ENCODE data around the gene C18orf63. TPM values are rescaled to one million over a fixed set of nuclear protein-coding genes. Genes with fewer than 3 reads are reported as not detected.

C18orf63 gene
- total and polyA plus RNA-seq, 2 donors (not counting 3 experiments of a cell fraction or from before 2014, with no cell fraction given): not detected

GRCh38 chr18:74336656-74337055 is 21.0 kb downstream of the C18orf63 start:
- Histone ChIP-seq H3K9ac (replicated peaks; ENCODE audit: extremely low read depth, insufficient read depth, low read length) (no peak overlapping the region), H3K27me3 (ENCODE audit: control insufficient read depth in 2 of 2, insufficient read depth in 2 of 2, low read length in 2 of 2) (peaks cover 0 to 8% of the 10 kb centered on the region in 2 experiments), H3K9me3 (replicated peaks; ENCODE audit: control insufficient read depth, insufficient read depth, low read length) (no peaks in the 10 kb centered on the region), H3K4me2 (ENCODE audit: insufficient read depth, low read length) (no peak overlapping the region), H3K79me2 (ENCODE audit: control insufficient read depth, insufficient read depth, low read length) (no peaks in the 10 kb centered on the region), H4K20me1 (replicated peaks; ENCODE audit: control insufficient read depth, extremely low read depth, insufficient read depth, low read length) (no peaks in the 10 kb centered on the region), H2AFZ (ENCODE audit: low read depth, low read length) (no peak overlapping the region), H3K27ac (ENCODE audit: insufficient read depth, low read depth, low read length) (no peak overlapping the region), H3K4me3 (replicated peaks in 1 of 3; ENCODE audit: insufficient read depth in 1 of 3, low read depth in 1 of 3, low read length in 3 of 3) (no peak overlapping the region), H3K4me1 (ENCODE audit: control insufficient read depth, extremely low read depth, insufficient read depth, low read length) (no peaks in the 10 kb centered on the region), H3K36me3 (ENCODE audit: control insufficient read depth in 2 of 2, extremely low read depth in 1 of 2, insufficient read depth in 2 of 2, low read length in 2 of 2) (no peaks in the 10 kb centered on the region), H3K9me1 (replicated peaks; ENCODE audit: control insufficient read depth, extremely low read depth, insufficient read depth, low read length) (no peaks in the 10 kb centered on the region)
- FAIRE-seq (no peak), DNase-seq (ENCODE audit: low read depth, low spot score) (no peak)
- TF ChIP-seq POLR2A (IDR thresholded peaks at IDR 0.05; ENCODE audit: low read depth, low read length) (no peak), MYC (IDR thresholded peaks at IDR 0.05; ENCODE audit: low read depth, low read length) (no peak), POLR2AphosphoS5 (IDR thresholded peaks at IDR 0.05; ENCODE audit: insufficient read depth, low read depth, low read length) (no peak), JUN (IDR thresholded peaks at IDR 0.05; ENCODE audit: borderline replicate concordance, insufficient read depth, insufficient read length, low read depth) (no peak), FOS (IDR thresholded peaks at IDR 0.05; ENCODE audit: borderline replicate concordance, insufficient read depth, low read length) (no peak)
- TF ChIP-seq, protein P1, sequence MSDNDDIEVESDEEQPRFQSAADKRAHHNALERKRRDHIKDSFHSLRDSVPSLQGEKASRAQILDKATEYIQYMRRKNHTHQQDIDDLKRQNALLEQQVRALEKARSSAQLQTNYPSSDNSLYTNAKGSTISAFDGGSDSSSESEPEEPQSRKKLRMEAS (IDR thresholded peaks at IDR 0.05; ENCODE audit: insufficient read depth, insufficient read length): no peak
- TF ChIP-seq, protein P2, sequence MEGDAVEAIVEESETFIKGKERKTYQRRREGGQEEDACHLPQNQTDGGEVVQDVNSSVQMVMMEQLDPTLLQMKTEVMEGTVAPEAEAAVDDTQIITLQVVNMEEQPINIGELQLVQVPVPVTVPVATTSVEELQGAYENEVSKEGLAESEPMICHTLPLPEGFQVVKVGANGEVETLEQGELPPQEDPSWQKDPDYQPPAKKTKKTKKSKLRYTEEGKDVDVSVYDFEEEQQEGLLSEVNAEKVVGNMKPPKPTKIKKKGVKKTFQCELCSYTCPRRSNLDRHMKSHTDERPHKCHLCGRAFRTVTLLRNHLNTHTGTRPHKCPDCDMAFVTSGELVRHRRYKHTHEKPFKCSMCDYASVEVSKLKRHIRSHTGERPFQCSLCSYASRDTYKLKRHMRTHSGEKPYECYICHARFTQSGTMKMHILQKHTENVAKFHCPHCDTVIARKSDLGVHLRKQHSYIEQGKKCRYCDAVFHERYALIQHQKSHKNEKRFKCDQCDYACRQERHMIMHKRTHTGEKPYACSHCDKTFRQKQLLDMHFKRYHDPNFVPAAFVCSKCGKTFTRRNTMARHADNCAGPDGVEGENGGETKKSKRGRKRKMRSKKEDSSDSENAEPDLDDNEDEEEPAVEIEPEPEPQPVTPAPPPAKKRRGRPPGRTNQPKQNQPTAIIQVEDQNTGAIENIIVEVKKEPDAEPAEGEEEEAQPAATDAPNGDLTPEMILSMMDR (IDR thresholded peaks at IDR 0.05; ENCODE audit: extremely low read depth in 1 of 2, insufficient read depth in 1 of 2, low read depth in 1 of 2, low read length in 2 of 2): no peak
- ChIA-PET POLR2A (no interaction called here), CTCF (no interaction called here)
- dilution Hi-C loops (cut with MboI; ENCODE audit: extremely low pct_ligation_motif_present, low sequenced_read_pairs) (no loop called here), intact Hi-C loops (cut with micrococcal nuclease) (no loop called here)
- BruUV-seq (replicated peaks): no TSS peak

Data from endothelial cell of umbilical vein (primary cell).